Activated CD8-positive, alpha-beta memory T cell treated with anti-CD3 and anti-CD28 coated beads, Interleukin-2, amount 50 U/mL, for 4 hours (primary cell): ENCODE results near the gene NUP210.

ENCODE experiments used
- DNase-seq: peaks from one replicate; pipeline ENCODE4 v3.0.0-alpha.2; 2020

The NUP210 gene

DNA sequence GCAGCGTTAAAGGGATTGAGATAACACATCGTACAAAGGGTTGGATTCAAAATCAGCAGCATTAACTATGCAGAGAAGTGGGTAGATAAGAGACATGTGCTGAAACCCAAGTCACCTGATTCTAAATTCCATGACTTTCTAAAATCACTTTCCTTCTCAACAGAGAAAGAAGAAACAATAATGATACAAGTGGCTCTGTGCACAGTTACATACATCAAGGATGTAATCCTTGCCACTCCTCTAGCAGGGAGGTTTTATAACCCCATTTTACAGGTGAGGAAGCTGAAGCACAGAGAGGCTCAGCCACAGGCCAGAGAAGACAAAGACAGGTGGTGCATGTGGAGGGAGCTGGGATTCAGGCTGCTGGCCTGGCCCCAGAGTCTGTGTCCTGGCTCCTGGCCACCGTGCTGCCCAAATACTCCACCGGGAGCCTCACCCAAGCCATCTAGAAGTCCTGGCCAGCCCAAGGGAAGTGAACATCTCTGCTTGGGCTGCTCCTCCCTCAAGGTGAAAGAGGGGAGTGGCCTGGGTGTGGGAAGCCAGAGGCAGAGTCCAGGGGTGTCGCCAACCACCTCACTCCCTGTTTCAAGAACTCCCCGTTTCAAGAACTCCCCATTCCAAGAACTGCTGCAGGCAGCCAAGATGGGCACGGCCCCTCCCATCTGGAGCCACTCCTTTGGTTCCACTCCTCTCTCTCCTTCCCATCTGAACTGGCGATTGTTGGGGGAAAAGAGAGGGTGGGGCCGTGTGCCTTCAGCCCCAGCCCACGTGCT, 147.1 kb downstream of the NUP210 start:
- no peak for DNase-seq

DNA sequence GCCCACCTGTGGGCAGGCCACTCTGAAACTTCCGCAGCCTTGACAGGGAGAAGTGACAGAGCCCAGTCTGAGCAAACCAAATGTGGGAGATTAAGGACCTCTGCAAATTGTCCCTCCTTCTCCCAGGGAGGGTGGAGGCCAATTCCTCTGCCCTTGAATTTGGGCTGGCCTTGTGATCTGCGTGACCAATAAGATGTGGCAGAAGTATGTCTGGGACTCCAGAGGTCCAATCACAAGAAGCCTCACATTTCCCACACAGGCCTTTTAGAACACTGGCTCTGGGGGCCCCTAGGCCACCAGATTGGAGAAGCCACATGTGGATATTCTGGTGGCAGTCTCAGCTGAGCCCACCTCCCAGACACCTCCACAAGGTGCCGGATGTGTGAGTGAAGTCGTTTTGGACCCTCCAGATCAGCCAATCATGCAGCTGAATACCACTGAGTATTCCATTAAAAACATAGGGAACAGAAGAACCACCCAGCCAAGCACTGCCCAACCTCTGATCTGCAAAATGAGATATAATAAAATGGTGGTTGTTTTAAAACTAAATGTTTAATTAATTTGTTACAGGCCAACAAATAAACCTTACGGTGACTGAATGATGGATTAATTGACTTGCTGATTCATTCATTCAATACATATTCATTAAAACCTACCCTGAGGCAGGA, 150.3 kb downstream of the NUP210 start:
- no peak for DNase-seq

DNA sequence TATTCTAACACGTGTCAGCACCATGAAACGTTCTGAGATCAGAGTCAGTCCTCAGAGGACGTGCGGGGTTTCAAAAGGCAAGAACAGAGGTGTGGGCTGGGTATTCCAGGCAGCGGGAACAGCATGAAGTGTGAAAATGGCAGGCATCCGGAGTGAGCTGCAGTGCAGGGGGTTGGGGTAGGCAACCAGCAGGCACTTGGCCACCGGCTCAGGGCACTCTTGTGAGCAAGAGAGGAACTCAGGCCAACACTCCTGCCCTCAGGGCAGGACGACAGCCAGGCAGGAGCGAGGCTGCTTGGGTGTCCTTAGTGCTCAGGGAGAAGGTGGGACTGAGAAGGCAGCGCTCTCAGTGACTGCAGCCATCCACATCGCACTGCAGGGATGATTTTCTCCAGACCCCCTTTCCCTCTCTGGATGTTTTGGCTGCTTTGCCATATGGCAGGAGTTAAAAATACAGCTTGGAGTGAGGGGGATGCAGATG, 151.1 kb downstream of the NUP210 start:
- no peak for DNase-seq

DNA sequence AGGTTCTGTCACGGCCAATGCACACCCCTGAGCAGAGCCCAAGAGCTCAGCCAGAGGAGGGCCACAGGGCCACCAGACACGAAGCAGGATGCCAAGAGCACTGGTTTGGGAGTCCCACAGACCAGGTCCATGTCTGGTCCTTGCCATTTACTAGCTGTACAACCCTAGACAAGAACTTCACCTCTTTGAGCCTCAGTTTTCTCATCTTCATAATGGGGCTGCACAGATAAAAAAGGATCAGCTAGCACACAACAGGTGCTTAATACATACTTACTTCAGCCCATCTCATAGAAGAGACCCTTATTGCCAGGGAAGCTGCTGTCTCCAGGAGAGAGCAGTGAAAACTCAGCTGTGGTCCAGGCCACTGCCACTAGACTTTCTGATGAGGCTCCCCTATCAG, 152.0 kb downstream of the NUP210 start:
- no peak for DNase-seq

DNA sequence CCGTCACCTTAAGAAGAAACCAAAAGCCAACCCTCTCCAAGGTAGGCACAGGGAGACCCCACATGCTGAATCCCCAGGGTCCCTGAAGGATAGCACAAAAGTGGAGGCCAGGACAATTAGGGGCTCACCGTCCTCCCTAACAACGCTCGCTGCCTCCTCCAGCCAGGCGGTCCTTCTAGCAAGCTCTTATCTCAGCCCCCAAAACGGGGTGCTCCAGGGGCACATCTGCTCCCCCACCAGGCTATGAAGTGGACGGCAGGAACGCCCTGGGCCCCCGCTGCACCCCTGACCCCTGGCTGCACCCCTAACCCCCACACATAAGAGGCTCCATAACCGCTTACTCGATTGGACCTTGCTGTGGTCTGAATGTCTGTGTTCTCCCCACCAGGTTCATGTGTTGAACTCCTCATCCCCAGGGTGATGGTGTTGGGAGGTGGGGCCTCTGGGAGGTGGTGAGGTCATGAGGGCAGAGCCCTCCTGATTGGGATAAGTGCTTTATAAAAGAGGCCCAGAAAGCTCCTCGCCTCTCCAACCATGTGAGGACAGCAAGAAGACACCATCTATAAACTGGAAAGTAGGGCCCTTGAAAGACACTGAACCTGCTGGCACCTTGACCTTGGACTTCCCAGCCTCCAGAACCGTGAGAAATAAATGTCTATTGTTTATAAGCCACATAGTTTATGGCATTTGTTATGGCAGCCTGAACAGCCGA, 153.3 kb downstream of the NUP210 start:
- no peak for DNase-seq
